Keratinocyte (primary cell): Measurements from ENCODE around the gene DONSON.

ENCODE experiments used
- CTCF ChIP-seq, 3 experiments: IDR thresholded peaks in 1 of 3; conservative IDR thresholded peaks in 1 of 3; optimal IDR thresholded peaks in 1 of 3; 2 replicates in 2 of 3; 3 replicates in 1 of 3; pipeline versions ENCODE3 to v1.5.1; 2011; ENCODE audit warnings: low read length in 3 of 3, mild to moderate bottlenecking in 3 of 3, moderate library complexity in 2 of 3, control low read depth in 1 of 3, inconsistent platforms in 1 of 3; ENCODE audit not compliant: insufficient read depth in 2 of 3; ENCODE audit errors: extremely low read depth in 1 of 3
- EZH2 ChIP-seq: IDR thresholded peaks from one replicate; pipeline ENCODE4 v1.6.1; 2012; ENCODE audit warnings: inconsistent platforms, mild to moderate bottlenecking, low read length, moderate library complexity

DNA sequence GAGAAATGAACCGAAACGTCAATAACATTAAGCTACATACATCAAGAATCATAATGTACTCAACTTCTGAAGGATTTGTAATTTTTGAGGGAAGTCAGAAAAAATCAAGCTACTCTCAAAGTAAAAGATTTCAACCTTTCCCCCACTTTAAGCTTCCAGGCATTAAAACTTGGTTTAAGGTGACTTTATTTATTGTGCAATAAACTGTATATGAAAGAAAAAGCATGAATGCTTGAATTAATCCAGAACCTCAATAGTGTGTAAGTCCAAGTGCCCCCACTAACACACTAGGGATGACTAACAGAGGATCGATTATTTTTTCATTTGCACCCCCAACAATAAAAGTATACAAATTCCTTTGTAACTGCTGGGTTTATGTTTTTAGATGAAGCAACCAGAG lies 57.5 kb downstream of the DONSON start:
- no peak for TF ChIP-seq CTCF (optimal IDR thresholded peaks at IDR 0.05 in 1 of 3, IDR thresholded peaks at IDR 0.05 in 1 of 3, conservative IDR thresholded peaks at IDR 0.05 in 1 of 3; ENCODE audit: extremely low read depth in 1 of 3, insufficient read depth in 2 of 3, low read length in 3 of 3)
- no peak for TF ChIP-seq EZH2
